SHP77 treated with DMSO at 0.1 percent for 48 hours (cell line): ENCODE measurements around the gene IGFL1.
"Not testable (repeated sequence)": the region's sequence is repeated elsewhere in the genome, so short reads cannot be mapped to it uniquely, and the experiment has no call there.

Experiments used
- DNase-seq: peaks from one replicate; lab custom pipeline; 2025; lab: John Stamatoyannopoulos, UW

IGFL1 gene

GRCh38 chr19:46271481-46272197 lies 42.1 kb downstream of the IGFL1 start:
- DNase-seq = no peak

DNA sequence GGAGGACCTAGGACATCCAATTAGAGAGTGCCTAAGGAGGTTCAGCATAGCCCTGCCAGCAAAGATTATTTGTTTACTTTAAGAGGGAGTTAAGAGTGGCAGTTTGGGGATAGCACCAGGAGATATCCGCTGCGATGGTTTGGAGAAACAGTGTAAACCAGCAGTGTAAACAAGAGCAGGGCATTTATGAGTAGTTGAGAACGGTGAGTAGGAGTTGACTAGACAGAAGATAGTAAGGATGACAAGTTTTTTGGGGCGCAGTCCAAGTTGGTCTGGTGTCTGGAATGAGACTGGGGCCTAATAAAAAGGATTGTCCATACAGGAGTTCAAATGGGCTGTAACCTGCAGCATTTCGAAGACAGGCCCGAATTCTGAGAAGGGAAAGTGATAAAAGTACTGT lies 44.4 kb downstream of the IGFL1 start:
- DNase-seq = not testable (repeated sequence)

GRCh38 chr19:46279177-46279576 lies 49.6 kb downstream of the IGFL1 start:
- no peak for DNase-seq
